Vagina (tissue), 2 donors: Measurements from ENCODE around the gene TRIM37.

Experiments
- POLR2A ChIP-seq, 2 donors: fragments of 450-650 bp; IDR thresholded peaks; one replicate each; pipeline ENCODE4 v1.6.1; 2017; ENCODE audit warnings: antibody characterized with exemption in 2 of 2, mild to moderate bottlenecking in 2 of 2, moderate library complexity in 2 of 2
- TF ChIP-seq, protein P1 (sequence below), 3 experiments: fragments of 450-650 bp in 2 of 3; fragments of 200-600 bp in 1 of 3; sonication (generic) in 1 of 3; IDR thresholded peaks; one replicate each; pipeline ENCODE4 v1.5.1; 2017 to 2019; ENCODE audit warnings: antibody characterized with exemption in 3 of 3, mild to moderate bottlenecking in 2 of 3, moderate library complexity in 2 of 3

DNA sequence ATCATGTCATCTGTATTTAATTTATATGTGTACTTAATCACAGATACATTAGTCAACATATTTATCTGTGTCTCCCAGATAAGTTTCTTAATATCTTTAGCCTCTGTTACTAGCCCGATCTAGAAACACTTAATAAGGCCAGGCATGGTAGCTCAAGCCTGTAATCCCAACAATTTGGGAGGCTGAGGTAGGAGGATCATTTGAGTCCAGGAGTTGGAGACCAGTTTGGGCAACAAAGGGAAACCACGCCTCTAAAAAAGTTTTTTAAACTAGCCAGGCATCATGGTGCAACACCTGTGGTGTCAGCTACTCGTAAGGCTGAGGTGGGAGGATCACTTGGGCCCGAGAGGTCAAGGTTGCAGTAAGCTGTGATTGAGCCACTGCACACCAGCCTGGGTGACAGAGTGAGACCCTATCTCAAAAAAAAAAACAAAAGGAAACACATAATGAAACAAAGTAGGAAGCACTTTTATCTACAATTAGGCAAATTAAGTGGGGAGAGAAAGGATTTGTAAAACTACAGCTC is 39.0 kb upstream of the TRIM37 start:
- TF ChIP-seq, protein P1, sequence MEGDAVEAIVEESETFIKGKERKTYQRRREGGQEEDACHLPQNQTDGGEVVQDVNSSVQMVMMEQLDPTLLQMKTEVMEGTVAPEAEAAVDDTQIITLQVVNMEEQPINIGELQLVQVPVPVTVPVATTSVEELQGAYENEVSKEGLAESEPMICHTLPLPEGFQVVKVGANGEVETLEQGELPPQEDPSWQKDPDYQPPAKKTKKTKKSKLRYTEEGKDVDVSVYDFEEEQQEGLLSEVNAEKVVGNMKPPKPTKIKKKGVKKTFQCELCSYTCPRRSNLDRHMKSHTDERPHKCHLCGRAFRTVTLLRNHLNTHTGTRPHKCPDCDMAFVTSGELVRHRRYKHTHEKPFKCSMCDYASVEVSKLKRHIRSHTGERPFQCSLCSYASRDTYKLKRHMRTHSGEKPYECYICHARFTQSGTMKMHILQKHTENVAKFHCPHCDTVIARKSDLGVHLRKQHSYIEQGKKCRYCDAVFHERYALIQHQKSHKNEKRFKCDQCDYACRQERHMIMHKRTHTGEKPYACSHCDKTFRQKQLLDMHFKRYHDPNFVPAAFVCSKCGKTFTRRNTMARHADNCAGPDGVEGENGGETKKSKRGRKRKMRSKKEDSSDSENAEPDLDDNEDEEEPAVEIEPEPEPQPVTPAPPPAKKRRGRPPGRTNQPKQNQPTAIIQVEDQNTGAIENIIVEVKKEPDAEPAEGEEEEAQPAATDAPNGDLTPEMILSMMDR (IDR thresholded peaks at IDR 0.05), result no peak
- no peak for TF ChIP-seq POLR2A (IDR thresholded peaks at IDR 0.05)
